WTC11 (cell line): Measurements from ENCODE around the gene PDSS2.

Experiments
- IRF2 ChIP-seq: sonication (generic); formaldehyde crosslinking; IDR thresholded peaks from 2 replicates; pipeline ENCODE4 v1.8.0; 2022; ENCODE audit warnings: low read depth, missing genetic modification reagents, borderline replicate concordance
- MXD4 ChIP-seq: fragments of 250-450 bp; sonication (Bioruptor Pico); IDR thresholded peaks from 2 replicates; pipeline ENCODE4 v1.8.0; 2021; ENCODE audit warnings: mild to moderate bottlenecking, moderate library complexity, borderline replicate concordance
- NR2C2 ChIP-seq: sonication (generic); formaldehyde crosslinking; IDR thresholded peaks from 2 replicates; pipeline ENCODE4 v1.8.0; 2022; ENCODE audit warnings: mild to moderate bottlenecking, missing genetic modification reagents
- RELA ChIP-seq: sonication (generic); formaldehyde crosslinking; IDR thresholded peaks from 2 replicates; pipeline ENCODE4 v1.8.1; 2022; ENCODE audit warnings: missing genetic modification reagents, mild to moderate bottlenecking, borderline replicate concordance
- TEAD4 ChIP-seq: sonication (generic); formaldehyde crosslinking; IDR thresholded peaks from 2 replicates; pipeline ENCODE4 v1.8.0; 2022; ENCODE audit warnings: mild to moderate bottlenecking, missing genetic modification reagents
- TF ChIP-seq, protein P1 (sequence below): sonication (generic); formaldehyde crosslinking; IDR thresholded peaks from 2 replicates; pipeline ENCODE4 v1.8.1; 2022; ENCODE audit warnings: mild to moderate bottlenecking, missing genetic modification reagents, moderate library complexity, borderline replicate concordance
- TF ChIP-seq, protein P2 (sequence below): fragments of 200-600 bp; IDR thresholded peaks from 2 replicates; pipeline ENCODE4 v1.8.0; 2022; ENCODE audit warnings: antibody characterized with exemption
- TF ChIP-seq, protein P3 (sequence below): sonication (generic); formaldehyde crosslinking; IDR thresholded peaks from 2 replicates; pipeline ENCODE4 v1.8.1; 2023; ENCODE audit warnings: mild to moderate bottlenecking, missing genetic modification reagents, borderline replicate concordance
- TF ChIP-seq, protein P4 (sequence below): sonication (generic); formaldehyde crosslinking; IDR thresholded peaks from 2 replicates; pipeline ENCODE4 v1.8.0; 2023; ENCODE audit warnings: missing genetic modification reagents, mild to moderate bottlenecking, borderline replicate concordance
- TF ChIP-seq, protein P5 (sequence below): sonication (generic); formaldehyde crosslinking; IDR thresholded peaks from 2 replicates; pipeline ENCODE4 v1.8.1; 2023; ENCODE audit warnings: mild to moderate bottlenecking, missing genetic modification reagents, moderate library complexity

DNA sequence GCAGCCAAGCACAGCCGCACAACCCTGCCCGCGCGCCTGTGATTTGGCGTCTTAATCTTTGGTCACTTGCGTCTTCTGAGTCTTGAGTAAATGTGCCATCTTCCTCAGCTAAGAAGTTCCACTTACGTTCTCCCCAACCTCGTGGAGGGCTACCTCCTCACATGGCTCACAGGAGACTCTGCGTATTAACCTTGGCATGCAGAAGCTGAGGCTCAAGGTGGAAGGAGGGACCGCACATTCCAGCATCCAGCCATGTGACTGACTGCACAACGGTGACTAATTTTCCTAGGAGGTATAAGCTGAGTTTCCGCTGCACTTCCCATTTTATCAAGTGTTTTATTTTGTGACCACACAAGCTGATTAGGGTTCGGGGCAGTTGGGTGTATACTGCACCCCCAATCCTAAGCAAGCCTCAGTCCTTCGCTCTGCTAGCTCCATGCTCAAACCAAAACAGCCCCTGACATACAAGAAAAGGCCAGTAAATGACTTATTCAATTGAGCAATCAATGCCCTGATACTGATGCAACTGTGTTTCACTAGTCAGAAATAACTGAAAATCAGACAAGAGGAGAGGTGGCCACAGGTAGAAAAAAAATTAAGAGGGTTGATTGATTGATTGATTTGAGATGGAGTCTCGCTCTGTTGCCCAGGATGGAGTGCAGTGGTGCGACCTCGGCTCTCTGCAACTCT is 351.0 kb downstream of the PDSS2 start:
- no peak for TF ChIP-seq RELA (CRISPR knock-in tag)
- TF ChIP-seq, protein P1, sequence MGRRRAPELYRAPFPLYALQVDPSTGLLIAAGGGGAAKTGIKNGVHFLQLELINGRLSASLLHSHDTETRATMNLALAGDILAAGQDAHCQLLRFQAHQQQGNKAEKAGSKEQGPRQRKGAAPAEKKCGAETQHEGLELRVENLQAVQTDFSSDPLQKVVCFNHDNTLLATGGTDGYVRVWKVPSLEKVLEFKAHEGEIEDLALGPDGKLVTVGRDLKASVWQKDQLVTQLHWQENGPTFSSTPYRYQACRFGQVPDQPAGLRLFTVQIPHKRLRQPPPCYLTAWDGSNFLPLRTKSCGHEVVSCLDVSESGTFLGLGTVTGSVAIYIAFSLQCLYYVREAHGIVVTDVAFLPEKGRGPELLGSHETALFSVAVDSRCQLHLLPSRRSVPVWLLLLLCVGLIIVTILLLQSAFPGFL = no peak
- TF ChIP-seq, protein P2, sequence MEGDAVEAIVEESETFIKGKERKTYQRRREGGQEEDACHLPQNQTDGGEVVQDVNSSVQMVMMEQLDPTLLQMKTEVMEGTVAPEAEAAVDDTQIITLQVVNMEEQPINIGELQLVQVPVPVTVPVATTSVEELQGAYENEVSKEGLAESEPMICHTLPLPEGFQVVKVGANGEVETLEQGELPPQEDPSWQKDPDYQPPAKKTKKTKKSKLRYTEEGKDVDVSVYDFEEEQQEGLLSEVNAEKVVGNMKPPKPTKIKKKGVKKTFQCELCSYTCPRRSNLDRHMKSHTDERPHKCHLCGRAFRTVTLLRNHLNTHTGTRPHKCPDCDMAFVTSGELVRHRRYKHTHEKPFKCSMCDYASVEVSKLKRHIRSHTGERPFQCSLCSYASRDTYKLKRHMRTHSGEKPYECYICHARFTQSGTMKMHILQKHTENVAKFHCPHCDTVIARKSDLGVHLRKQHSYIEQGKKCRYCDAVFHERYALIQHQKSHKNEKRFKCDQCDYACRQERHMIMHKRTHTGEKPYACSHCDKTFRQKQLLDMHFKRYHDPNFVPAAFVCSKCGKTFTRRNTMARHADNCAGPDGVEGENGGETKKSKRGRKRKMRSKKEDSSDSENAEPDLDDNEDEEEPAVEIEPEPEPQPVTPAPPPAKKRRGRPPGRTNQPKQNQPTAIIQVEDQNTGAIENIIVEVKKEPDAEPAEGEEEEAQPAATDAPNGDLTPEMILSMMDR = no peak
- no peak for TF ChIP-seq MXD4 (CRISPR knock-in tag)
- TF ChIP-seq, protein P3, sequence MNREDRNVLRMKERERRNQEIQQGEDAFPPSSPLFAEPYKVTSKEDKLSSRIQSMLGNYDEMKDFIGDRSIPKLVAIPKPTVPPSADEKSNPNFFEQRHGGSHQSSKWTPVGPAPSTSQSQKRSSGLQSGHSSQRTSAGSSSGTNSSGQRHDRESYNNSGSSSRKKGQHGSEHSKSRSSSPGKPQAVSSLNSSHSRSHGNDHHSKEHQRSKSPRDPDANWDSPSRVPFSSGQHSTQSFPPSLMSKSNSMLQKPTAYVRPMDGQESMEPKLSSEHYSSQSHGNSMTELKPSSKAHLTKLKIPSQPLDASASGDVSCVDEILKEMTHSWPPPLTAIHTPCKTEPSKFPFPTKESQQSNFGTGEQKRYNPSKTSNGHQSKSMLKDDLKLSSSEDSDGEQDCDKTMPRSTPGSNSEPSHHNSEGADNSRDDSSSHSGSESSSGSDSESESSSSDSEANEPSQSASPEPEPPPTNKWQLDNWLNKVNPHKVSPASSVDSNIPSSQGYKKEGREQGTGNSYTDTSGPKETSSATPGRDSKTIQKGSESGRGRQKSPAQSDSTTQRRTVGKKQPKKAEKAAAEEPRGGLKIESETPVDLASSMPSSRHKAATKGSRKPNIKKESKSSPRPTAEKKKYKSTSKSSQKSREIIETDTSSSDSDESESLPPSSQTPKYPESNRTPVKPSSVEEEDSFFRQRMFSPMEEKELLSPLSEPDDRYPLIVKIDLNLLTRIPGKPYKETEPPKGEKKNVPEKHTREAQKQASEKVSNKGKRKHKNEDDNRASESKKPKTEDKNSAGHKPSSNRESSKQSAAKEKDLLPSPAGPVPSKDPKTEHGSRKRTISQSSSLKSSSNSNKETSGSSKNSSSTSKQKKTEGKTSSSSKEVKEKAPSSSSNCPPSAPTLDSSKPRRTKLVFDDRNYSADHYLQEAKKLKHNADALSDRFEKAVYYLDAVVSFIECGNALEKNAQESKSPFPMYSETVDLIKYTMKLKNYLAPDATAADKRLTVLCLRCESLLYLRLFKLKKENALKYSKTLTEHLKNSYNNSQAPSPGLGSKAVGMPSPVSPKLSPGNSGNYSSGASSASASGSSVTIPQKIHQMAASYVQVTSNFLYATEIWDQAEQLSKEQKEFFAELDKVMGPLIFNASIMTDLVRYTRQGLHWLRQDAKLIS (CRISPR knock-in tag) = no peak
- no peak for TF ChIP-seq TEAD4 (CRISPR knock-in tag)
- TF ChIP-seq NR2C2 (CRISPR knock-in tag) = no peak
- no peak for TF ChIP-seq IRF2 (CRISPR knock-in tag)
- TF ChIP-seq, protein P4, sequence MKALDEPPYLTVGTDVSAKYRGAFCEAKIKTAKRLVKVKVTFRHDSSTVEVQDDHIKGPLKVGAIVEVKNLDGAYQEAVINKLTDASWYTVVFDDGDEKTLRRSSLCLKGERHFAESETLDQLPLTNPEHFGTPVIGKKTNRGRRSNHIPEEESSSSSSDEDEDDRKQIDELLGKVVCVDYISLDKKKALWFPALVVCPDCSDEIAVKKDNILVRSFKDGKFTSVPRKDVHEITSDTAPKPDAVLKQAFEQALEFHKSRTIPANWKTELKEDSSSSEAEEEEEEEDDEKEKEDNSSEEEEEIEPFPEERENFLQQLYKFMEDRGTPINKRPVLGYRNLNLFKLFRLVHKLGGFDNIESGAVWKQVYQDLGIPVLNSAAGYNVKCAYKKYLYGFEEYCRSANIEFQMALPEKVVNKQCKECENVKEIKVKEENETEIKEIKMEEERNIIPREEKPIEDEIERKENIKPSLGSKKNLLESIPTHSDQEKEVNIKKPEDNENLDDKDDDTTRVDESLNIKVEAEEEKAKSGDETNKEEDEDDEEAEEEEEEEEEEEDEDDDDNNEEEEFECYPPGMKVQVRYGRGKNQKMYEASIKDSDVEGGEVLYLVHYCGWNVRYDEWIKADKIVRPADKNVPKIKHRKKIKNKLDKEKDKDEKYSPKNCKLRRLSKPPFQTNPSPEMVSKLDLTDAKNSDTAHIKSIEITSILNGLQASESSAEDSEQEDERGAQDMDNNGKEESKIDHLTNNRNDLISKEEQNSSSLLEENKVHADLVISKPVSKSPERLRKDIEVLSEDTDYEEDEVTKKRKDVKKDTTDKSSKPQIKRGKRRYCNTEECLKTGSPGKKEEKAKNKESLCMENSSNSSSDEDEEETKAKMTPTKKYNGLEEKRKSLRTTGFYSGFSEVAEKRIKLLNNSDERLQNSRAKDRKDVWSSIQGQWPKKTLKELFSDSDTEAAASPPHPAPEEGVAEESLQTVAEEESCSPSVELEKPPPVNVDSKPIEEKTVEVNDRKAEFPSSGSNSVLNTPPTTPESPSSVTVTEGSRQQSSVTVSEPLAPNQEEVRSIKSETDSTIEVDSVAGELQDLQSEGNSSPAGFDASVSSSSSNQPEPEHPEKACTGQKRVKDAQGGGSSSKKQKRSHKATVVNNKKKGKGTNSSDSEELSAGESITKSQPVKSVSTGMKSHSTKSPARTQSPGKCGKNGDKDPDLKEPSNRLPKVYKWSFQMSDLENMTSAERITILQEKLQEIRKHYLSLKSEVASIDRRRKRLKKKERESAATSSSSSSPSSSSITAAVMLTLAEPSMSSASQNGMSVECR = no peak
- TF ChIP-seq, protein P5, sequence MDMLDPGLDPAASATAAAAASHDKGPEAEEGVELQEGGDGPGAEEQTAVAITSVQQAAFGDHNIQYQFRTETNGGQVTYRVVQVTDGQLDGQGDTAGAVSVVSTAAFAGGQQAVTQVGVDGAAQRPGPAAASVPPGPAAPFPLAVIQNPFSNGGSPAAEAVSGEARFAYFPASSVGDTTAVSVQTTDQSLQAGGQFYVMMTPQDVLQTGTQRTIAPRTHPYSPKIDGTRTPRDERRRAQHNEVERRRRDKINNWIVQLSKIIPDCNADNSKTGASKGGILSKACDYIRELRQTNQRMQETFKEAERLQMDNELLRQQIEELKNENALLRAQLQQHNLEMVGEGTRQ = no peak
